ENCODE measurements around the gene FBXL19.
A peak's percentile ranks its signal among the peaks of the same experiment; 100 is the strongest.

GRCh38 chr16:30984669-30985400, 61.5 kb downstream of the FBXL19 start, which contains the start of gene HSD3B7:
- no peak for TF ChIP-seq ESRRA (CRISPR knock-in tag; IDR thresholded peaks at IDR 0.05; ENCODE audit: borderline replicate concordance)
- no peak for TF ChIP-seq ZNF232 (CRISPR knock-in tag; IDR thresholded peaks at IDR 0.05)
- TF ChIP-seq CTCF (IDR thresholded peaks at IDR 0.05) = peak; percentile 97
- TF ChIP-seq TEAD4 (CRISPR knock-in tag; IDR thresholded peaks at IDR 0.05) = no peak

Measured in WTC11 (cell line).